Measurements from ENCODE around the gene DLK1.

The DLK1 gene

GRCh38 chr14:100693877-100694578, 32.7 kb upstream of the DLK1 start:
- no peak for TF ChIP-seq CTCF (IDR thresholded peaks at IDR 0.05; ENCODE audit: extremely low read depth, missing control alignments)
- DNase-seq (ENCODE audit: low spot score) = no peak

GRCh38 chr14:100694579-100695422, 31.9 kb upstream of the DLK1 start:
- DNase-seq (ENCODE audit: low spot score) = no peak
- no peak for TF ChIP-seq CTCF (IDR thresholded peaks at IDR 0.05; ENCODE audit: extremely low read depth, missing control alignments)

GRCh38 chr14:100695423-100695738, 31.3 kb upstream of the DLK1 start:
- no peak for DNase-seq (ENCODE audit: low spot score)
- no peak for TF ChIP-seq CTCF (IDR thresholded peaks at IDR 0.05; ENCODE audit: extremely low read depth, missing control alignments)

- TF ChIP-seq CTCF (IDR thresholded peaks at IDR 0.05; ENCODE audit: extremely low read depth, missing control alignments) = no peak
- no peak for DNase-seq (ENCODE audit: low spot score)
Measured at GRCh38 chr14:100696008-100696407, 30.7 kb upstream of the DLK1 start.

- no peak for DNase-seq (ENCODE audit: low spot score)
- no peak for TF ChIP-seq CTCF (IDR thresholded peaks at IDR 0.05; ENCODE audit: extremely low read depth, missing control alignments)
Measured at GRCh38 chr14:100696590-100696989, 30.1 kb upstream of the DLK1 start.

GRCh38 chr14:100698066-100698465, 28.6 kb upstream of the DLK1 start:
- TF ChIP-seq CTCF (IDR thresholded peaks at IDR 0.05; ENCODE audit: extremely low read depth, missing control alignments) = no peak
- DNase-seq (ENCODE audit: low spot score) = no peak

GRCh38 chr14:100698666-100699448, 27.8 kb upstream of the DLK1 start:
- no peak for TF ChIP-seq CTCF (IDR thresholded peaks at IDR 0.05; ENCODE audit: extremely low read depth, missing control alignments)
- DNase-seq (ENCODE audit: low spot score) = no peak

Data from GM20000 (cell line).